Cardiac muscle cell (in vitro differentiated cells and primary cell): ENCODE data around the gene SEC24B. TPM values are rescaled to one million over a fixed set of nuclear protein-coding genes. Genes with fewer than 3 reads are reported as not detected.

Source experiments
- DNase-seq, 2 donors: peaks; one replicate each; pipeline versions ENCODE4 v3.0.0 to v3.0.0-alpha.2; 2010 to 2017; ENCODE audit warnings: low read depth in 1 of 2, low spot score in 1 of 2
- H3K27ac ChIP-seq: fragments of 200-600 bp; sonication (generic); 2 replicates; pipeline ENCODE4 v1.5.1; 2016
- H3K27me3 ChIP-seq: fragments of 200-600 bp; sonication (generic); 2 replicates; pipeline ENCODE4 v1.6.0; 2016; ENCODE audit warnings: control low read depth
- H3K36me3 ChIP-seq: fragments of 200-600 bp; sonication (generic); 2 replicates; pipeline ENCODE4 v1.5.1; 2016; ENCODE audit warnings: control low read depth
- H3K4me1 ChIP-seq: fragments of 200-600 bp; sonication (generic); 2 replicates; pipeline ENCODE4 v1.8.1; 2017; ENCODE audit warnings: low read depth, mild to moderate bottlenecking, mixed run types
- H3K4me3 ChIP-seq: fragments of 200-600 bp; sonication (generic); 2 replicates; pipeline ENCODE4 v1.5.1; 2016; ENCODE audit warnings: mild to moderate bottlenecking
- H3K9me3 ChIP-seq: fragments of 200-600 bp; sonication (generic); 2 replicates; pipeline ENCODE4 v1.5.1; 2017; ENCODE audit warnings: low read depth, mild to moderate bottlenecking, control low read depth
- CTCF ChIP-seq: IDR thresholded peaks from 2 replicates; pipeline ENCODE4 v1.5.1; 2012; ENCODE audit warnings: low read depth, mild to moderate bottlenecking, low read length
- polyA plus RNA-seq: library from polyadenylated mRNA; unstranded; fragments of >200 nt; fragmentation: Nextera tagmentation; extraction: Ambion mirVana; gene quantifications from 2 replicates; pipeline ENCODE4 v1.2.1, GENCODE V29; 2016
- total RNA-seq: library from RNA; depleted of rRNA; stranded (reverse); fragments of >200 nt; gene quantifications from 2 replicates; pipeline ENCODE4 v1.2.3, GENCODE V29; 2016

SEC24B gene
- total and polyA plus RNA-seq, 2 experiments from 2014 or later, result 25.4 to 31.4 TPM

DNA sequence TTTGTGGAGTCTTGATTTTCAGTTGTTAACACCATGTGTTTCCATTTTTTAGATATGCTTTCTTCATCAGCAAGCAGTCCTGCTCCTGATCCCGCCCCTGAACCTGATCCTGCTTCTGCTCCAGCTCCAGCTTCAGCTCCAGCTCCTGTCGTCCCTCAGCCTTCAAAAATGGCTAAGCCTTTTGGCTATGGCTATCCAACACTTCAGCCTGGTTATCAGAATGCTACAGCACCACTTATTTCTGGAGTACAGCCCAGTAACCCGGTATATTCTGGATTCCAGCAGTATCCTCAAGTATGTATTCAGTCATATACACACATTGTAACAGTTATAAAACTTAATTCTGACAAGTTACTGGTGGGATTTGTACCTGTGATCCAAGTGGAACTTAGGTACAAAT lies 60.9 kb downstream of the SEC24B start:
- Histone ChIP-seq H3K27ac (peak overlapping the region; percentile 65), H3K27me3 (no peaks in the 10 kb centered on the region), H3K36me3 (peaks cover 44% of the 10 kb centered on the region), H3K9me3 (no peaks in the 10 kb centered on the region), H3K4me1 (no peaks in the 10 kb centered on the region), H3K4me3 (no peak overlapping the region)
- no peak for TF ChIP-seq CTCF
- peak; percentile 3 to 4 for DNase-seq

GRCh38 chr4:109495514-109495913 lies 61.9 kb downstream of the SEC24B start:
- Histone ChIP-seq H3K4me1 (no peaks in the 10 kb centered on the region), H3K27me3 (no peaks in the 10 kb centered on the region), H3K4me3 (no peak overlapping the region), H3K9me3 (no peaks in the 10 kb centered on the region), H3K27ac (no peak overlapping the region), H3K36me3 (peaks cover 46% of the 10 kb centered on the region)
- TF ChIP-seq CTCF, result no peak
- DNase-seq, result no peak

GRCh38 chr4:109496875-109497274 lies 63.3 kb downstream of the SEC24B start:
- H3K4me1 ChIP-seq, result no peaks in the 10 kb centered on the region
- TF ChIP-seq CTCF, result no peak
- no peak overlapping the region for H3K4me3 ChIP-seq
- no peak overlapping the region for H3K27ac ChIP-seq
- H3K36me3 ChIP-seq, result peaks cover 59% of the 10 kb centered on the region
- H3K9me3 ChIP-seq, result no peaks in the 10 kb centered on the region
- H3K27me3 ChIP-seq, result no peaks in the 10 kb centered on the region
- no peak for DNase-seq

GRCh38 chr4:109497511-109497910 lies 63.9 kb downstream of the SEC24B start:
- Histone ChIP-seq H3K27ac (no peak overlapping the region), H3K4me3 (no peak overlapping the region), H3K36me3 (peaks cover 60% of the 10 kb centered on the region), H3K4me1 (no peaks in the 10 kb centered on the region), H3K9me3 (no peaks in the 10 kb centered on the region), H3K27me3 (no peaks in the 10 kb centered on the region)
- no peak for TF ChIP-seq CTCF
- DNase-seq, result no peak

GRCh38 chr4:109499513-109499912 lies 65.9 kb downstream of the SEC24B start:
- H3K36me3 ChIP-seq, result peaks cover 56% of the 10 kb centered on the region

More at GRCh38 chr4:109499513-109499912, 65.9 kb downstream of the SEC24B start:
- Histone ChIP-seq H3K27ac (no peak overlapping the region), H3K27me3 (no peaks in the 10 kb centered on the region), H3K4me1 (no peaks in the 10 kb centered on the region), H3K9me3 (no peaks in the 10 kb centered on the region), H3K4me3 (no peak overlapping the region)
- DNase-seq, result no peak
- no peak for TF ChIP-seq CTCF
